ENCODE results near the gene INO80C. TPM values are rescaled to one million over a fixed set of nuclear protein-coding genes. Genes with fewer than 3 reads are reported as not detected.

Gene INO80C
- total RNA-seq, 6 experiments from 2014 or later, result 10.4 to 13.3 (median 12.1) TPM

GRCh38 chr18:35515460-35516130 is 17.8 kb upstream of the INO80C start:
- Mint-ChIP-seq H3K27ac (peak overlapping the region; percentile 60), H3K27me3 (ENCODE audit: insufficient read depth) (peaks cover 5% of the 10 kb centered on the region), H3K4me3 (peak overlapping the region; percentile 66), H3K4me1 (ENCODE audit: low read depth) (peaks cover 32% of the 10 kb centered on the region), H3K9me3 (no peaks in the 10 kb centered on the region), H3K36me3 (ENCODE audit: low read depth) (no peaks in the 10 kb centered on the region)
- TF ChIP-seq, protein P1, sequence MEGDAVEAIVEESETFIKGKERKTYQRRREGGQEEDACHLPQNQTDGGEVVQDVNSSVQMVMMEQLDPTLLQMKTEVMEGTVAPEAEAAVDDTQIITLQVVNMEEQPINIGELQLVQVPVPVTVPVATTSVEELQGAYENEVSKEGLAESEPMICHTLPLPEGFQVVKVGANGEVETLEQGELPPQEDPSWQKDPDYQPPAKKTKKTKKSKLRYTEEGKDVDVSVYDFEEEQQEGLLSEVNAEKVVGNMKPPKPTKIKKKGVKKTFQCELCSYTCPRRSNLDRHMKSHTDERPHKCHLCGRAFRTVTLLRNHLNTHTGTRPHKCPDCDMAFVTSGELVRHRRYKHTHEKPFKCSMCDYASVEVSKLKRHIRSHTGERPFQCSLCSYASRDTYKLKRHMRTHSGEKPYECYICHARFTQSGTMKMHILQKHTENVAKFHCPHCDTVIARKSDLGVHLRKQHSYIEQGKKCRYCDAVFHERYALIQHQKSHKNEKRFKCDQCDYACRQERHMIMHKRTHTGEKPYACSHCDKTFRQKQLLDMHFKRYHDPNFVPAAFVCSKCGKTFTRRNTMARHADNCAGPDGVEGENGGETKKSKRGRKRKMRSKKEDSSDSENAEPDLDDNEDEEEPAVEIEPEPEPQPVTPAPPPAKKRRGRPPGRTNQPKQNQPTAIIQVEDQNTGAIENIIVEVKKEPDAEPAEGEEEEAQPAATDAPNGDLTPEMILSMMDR (IDR thresholded peaks at IDR 0.05), result no peak
- DNase-seq, result no peak

DNA sequence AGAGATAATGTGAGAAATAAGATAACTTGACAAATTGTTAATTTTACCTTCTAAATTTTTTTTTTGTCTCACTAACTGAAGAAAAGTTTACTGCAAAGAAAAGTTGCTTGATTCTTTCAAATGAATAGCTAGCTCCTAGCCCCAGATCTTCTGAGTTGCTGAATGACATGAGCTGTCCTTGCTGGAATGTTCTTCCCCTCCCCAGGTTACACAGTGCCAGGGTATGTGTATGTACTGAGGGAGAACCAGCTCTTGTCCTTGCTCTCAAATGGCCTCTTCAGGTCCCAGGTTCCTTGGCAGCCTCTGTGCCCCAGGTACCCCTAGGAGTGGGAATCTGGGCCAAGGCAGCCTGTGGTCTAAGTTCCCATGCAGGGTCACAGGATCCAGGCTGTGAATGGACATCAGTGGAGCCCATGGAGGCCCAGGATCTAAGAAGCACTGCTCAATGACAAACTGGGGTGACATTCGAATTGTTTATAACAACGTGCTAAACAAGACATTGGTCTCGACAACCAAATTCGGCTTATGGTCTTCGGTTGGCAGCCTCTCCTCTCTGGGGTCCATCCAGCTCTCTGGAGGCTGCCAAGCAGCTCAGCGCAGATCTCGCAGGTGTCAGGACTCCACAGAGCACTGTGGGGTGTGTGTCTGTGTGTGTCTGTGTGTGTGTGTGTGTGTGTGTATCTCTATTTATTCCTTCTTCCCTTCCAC is 17.1 kb upstream of the INO80C start:
- TF ChIP-seq, protein P1 (IDR thresholded peaks at IDR 0.05), result no peak
- Mint-ChIP-seq H3K36me3 (ENCODE audit: low read depth) (no peaks in the 10 kb centered on the region), H3K4me3 (no peak overlapping the region), H3K4me1 (ENCODE audit: low read depth) (peaks cover 32% of the 10 kb centered on the region), H3K9me3 (no peaks in the 10 kb centered on the region), H3K27ac (no peak overlapping the region), H3K27me3 (ENCODE audit: insufficient read depth) (peaks cover 5% of the 10 kb centered on the region)
- no peak for DNase-seq

DNA sequence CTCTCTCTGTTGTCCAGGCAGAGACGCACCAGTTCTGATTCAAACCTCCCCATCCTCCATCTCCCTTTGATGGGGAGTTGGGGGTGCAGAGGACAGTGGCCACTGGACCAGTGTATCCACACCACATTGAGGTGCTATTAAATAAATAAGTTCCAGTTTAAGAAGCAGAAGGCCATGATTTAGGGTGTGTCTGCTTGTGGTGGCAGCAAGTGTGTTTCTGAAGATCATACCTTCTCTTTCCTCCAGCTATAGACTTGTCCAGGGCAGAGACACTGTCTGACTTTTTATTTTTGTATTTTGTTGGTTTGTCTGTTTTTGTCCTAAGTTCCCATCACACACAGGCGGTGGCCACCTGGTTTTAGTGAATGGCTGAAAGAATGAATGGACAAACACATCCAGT is 16.5 kb upstream of the INO80C start:
- TF ChIP-seq, protein P1 (IDR thresholded peaks at IDR 0.05), result no peak
- Mint-ChIP-seq H3K36me3 (ENCODE audit: low read depth) (no peaks in the 10 kb centered on the region), H3K9me3 (no peaks in the 10 kb centered on the region), H3K27me3 (ENCODE audit: insufficient read depth) (peaks cover 5% of the 10 kb centered on the region), H3K27ac (no peak overlapping the region), H3K4me3 (no peak overlapping the region), H3K4me1 (ENCODE audit: low read depth) (peaks cover 32% of the 10 kb centered on the region)
- no peak for DNase-seq

DNA sequence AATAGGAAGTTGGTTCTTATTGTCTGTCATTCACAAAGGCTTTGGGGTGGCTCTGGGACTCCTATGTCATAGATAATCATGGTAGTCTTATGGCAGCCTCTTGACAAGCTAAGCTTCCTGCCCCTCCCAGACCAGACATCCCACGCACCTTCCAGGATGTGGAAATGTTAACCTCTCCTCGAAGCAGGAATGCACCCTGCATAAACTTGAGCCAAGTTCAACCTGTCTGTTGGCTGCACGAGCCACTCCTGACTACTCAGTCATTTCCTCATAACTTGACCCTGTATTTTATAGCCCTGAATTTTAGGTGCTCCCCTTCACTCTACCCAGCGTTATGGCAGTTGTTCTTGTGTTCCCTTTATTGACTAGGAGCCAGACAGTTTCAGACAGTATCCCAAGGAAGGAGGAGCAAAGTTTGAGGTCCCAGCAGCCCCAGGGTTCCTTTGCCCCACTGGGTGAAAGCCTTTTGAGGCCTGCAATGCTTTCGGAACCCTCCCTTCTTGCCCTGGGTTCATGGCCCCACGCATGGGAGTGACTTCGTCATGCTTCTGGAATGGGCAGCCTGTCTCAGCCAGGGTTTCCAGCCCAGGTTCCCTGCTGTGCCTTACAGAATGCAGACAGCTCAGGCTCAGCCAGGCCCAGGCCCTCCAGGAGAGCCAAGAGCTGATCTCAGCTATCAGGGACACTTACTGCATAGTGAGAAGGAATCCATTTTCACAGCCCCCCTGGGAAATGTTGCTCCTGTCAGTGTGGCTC is 15.6 kb upstream of the INO80C start:
- no peaks in the 10 kb centered on the region for H3K36me3 Mint-ChIP-seq (ENCODE audit: low read depth)
- peaks cover 32% of the 10 kb centered on the region for H3K4me1 Mint-ChIP-seq (ENCODE audit: low read depth)
- peak overlapping the region; percentile 51 for H3K27ac Mint-ChIP-seq
- peaks cover 5% of the 10 kb centered on the region for H3K27me3 Mint-ChIP-seq (ENCODE audit: insufficient read depth)
- H3K4me3 Mint-ChIP-seq, result no peak overlapping the region
- DNase-seq, result peak; percentile 29
- H3K9me3 Mint-ChIP-seq, result no peaks in the 10 kb centered on the region
- TF ChIP-seq, protein P1 (IDR thresholded peaks at IDR 0.05), result no peak

GRCh38 chr18:35512761-35513160 is 15.0 kb upstream of the INO80C start:
- DNase-seq, result no peak
- Mint-ChIP-seq H3K27me3 (ENCODE audit: insufficient read depth) (peaks cover 5% of the 10 kb centered on the region), H3K36me3 (ENCODE audit: low read depth) (no peaks in the 10 kb centered on the region), H3K27ac (no peak overlapping the region), H3K4me3 (no peak overlapping the region), H3K9me3 (no peaks in the 10 kb centered on the region), H3K4me1 (ENCODE audit: low read depth) (peaks cover 32% of the 10 kb centered on the region)
- TF ChIP-seq, protein P1 (IDR thresholded peaks at IDR 0.05), result no peak

Data from HFFc6 (cell line).